Stimulated activated effector memory CD8-positive, alpha-beta T cell treated with anti-CD3 and anti-CD28 coated beads, Interleukin-12 subunit alpha, Interleukin-12 subunit beta, amount 100 ng/mL, for 72 hours (primary cell): ENCODE measurements around the gene PRKCH.

Source experiments
- ATAC-seq: fragments of 150-1000 bp; cut with Tn5 transposase; 2 replicates; pipeline ENCODE4 v1.10.0; 2021
- DNase-seq, 2 donors: peaks; one replicate each; pipeline ENCODE4 v3.0.0; 2021 to 2022; ENCODE audit warnings: low spot score in 2 of 2
- H3K27ac Mint-ChIP-seq: one replicate; pipeline ENCODE4 v1.8.0; 2022; ENCODE audit warnings: mild to moderate bottlenecking, mixed read lengths
- H3K36me3 Mint-ChIP-seq: one replicate; pipeline ENCODE4 v1.8.0; 2022; ENCODE audit warnings: mild to moderate bottlenecking, mixed read lengths
- H3K4me1 Mint-ChIP-seq: one replicate; pipeline ENCODE4 v1.8.0; 2022; ENCODE audit warnings: mixed read lengths
- H3K4me3 Mint-ChIP-seq: one replicate; pipeline ENCODE4 v1.8.0; 2022; ENCODE audit warnings: mild to moderate bottlenecking, mixed read lengths
- H3K9me3 Mint-ChIP-seq: one replicate; pipeline ENCODE4 v1.8.0; 2022; ENCODE audit warnings: mixed read lengths

The PRKCH gene

DNA sequence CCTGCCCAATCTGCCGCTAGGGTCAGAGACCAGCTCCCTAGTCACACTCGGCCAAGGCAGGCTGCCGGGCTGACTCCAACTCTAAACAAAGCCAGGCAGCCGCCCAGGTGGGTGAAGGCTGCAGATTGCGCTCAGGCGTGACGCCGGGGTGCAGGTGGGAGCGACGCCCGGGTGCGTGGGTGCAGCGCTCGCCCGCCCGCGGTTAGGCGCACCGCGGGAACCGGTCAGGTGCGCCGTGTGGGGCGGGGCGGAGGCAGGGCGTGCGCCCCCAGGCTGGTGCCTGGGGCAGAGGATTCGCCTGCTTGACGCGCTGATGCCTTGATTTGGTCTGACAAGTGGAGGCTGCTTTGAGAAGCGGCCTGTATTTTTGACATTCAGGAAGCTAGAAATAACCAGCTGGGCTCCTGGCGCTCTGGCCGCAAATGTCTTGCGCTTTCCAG is 247.2 kb downstream of the PRKCH start:
- Mint-ChIP-seq H3K27ac (peak overlapping the region; percentile 75), H3K4me1 (peaks cover 65% of the 10 kb centered on the region), H3K9me3 (no peaks in the 10 kb centered on the region), H3K4me3 (peak overlapping the region; percentile 57), H3K36me3 (peaks cover 9% of the 10 kb centered on the region)
- ATAC-seq (peak; percentile 65), DNase-seq (no peak)

- DNase-seq (no peak), ATAC-seq (no peak)
- peak overlapping the region; percentile 57 for H3K4me3 Mint-ChIP-seq
- H3K36me3 Mint-ChIP-seq = peaks cover 9% of the 10 kb centered on the region
- peaks cover 58% of the 10 kb centered on the region for H3K4me1 Mint-ChIP-seq
- no peak overlapping the region for H3K27ac Mint-ChIP-seq
- H3K9me3 Mint-ChIP-seq = no peaks in the 10 kb centered on the region
These were observed 247.9 kb downstream of the PRKCH start for GRCh38 chr14:61569308-61569707.

GRCh38 chr14:61569812-61570548 is 248.6 kb downstream of the PRKCH start:
- no peak for DNase-seq
- peaks cover 51% of the 10 kb centered on the region for H3K4me1 Mint-ChIP-seq
- H3K9me3 Mint-ChIP-seq = no peaks in the 10 kb centered on the region
- peaks cover 9% of the 10 kb centered on the region for H3K36me3 Mint-ChIP-seq
- H3K4me3 Mint-ChIP-seq = peak overlapping the region; percentile 57
- peak overlapping the region; percentile 24 for H3K27ac Mint-ChIP-seq
- peak; percentile 72 for ATAC-seq

- ATAC-seq (no peak), DNase-seq (no peak)
- Mint-ChIP-seq H3K4me1 (peaks cover 43% of the 10 kb centered on the region), H3K27ac (peak overlapping the region; percentile 24), H3K9me3 (no peaks in the 10 kb centered on the region), H3K36me3 (peaks cover 5% of the 10 kb centered on the region), H3K4me3 (no peak overlapping the region)
These were observed 249.3 kb downstream of the PRKCH start for GRCh38 chr14:61570549-61571290.

GRCh38 chr14:61571917-61572316 is 250.5 kb downstream of the PRKCH start:
- H3K27ac Mint-ChIP-seq = no peak overlapping the region
- no peak overlapping the region for H3K4me3 Mint-ChIP-seq
- ATAC-seq (no peak), DNase-seq (no peak)
- H3K9me3 Mint-ChIP-seq = no peaks in the 10 kb centered on the region
- peaks cover 33% of the 10 kb centered on the region for H3K4me1 Mint-ChIP-seq
- H3K36me3 Mint-ChIP-seq = no peaks in the 10 kb centered on the region

- ATAC-seq (no peak), DNase-seq (no peak)
- Mint-ChIP-seq H3K4me3 (no peak overlapping the region), H3K36me3 (no peaks in the 10 kb centered on the region), H3K27ac (no peak overlapping the region), H3K9me3 (no peaks in the 10 kb centered on the region), H3K4me1 (peaks cover 30% of the 10 kb centered on the region)
These were observed 251.9 kb downstream of the PRKCH start for GRCh38 chr14:61573321-61573720.

GRCh38 chr14:61573748-61574513 is 252.6 kb downstream of the PRKCH start:
- DNase-seq = no peak

GRCh38 chr14:61574514-61574807 is 253.1 kb downstream of the PRKCH start:
- H3K27ac Mint-ChIP-seq = no peak overlapping the region
- H3K4me3 Mint-ChIP-seq = no peak overlapping the region
- H3K9me3 Mint-ChIP-seq = no peaks in the 10 kb centered on the region
- DNase-seq (no peak), ATAC-seq (no peak)
- no peaks in the 10 kb centered on the region for H3K36me3 Mint-ChIP-seq
- H3K4me1 Mint-ChIP-seq = peaks cover 26% of the 10 kb centered on the region

More at GRCh38 chr14:61573748-61574513, 252.6 kb downstream of the PRKCH start:
- Mint-ChIP-seq H3K9me3 (no peaks in the 10 kb centered on the region), H3K4me1 (peaks cover 30% of the 10 kb centered on the region), H3K27ac (no peak overlapping the region), H3K36me3 (no peaks in the 10 kb centered on the region), H3K4me3 (no peak overlapping the region)
- ATAC-seq = no peak

GRCh38 chr14:61575126-61575525 is 253.7 kb downstream of the PRKCH start:
- H3K4me1 Mint-ChIP-seq = peaks cover 21% of the 10 kb centered on the region

DNA sequence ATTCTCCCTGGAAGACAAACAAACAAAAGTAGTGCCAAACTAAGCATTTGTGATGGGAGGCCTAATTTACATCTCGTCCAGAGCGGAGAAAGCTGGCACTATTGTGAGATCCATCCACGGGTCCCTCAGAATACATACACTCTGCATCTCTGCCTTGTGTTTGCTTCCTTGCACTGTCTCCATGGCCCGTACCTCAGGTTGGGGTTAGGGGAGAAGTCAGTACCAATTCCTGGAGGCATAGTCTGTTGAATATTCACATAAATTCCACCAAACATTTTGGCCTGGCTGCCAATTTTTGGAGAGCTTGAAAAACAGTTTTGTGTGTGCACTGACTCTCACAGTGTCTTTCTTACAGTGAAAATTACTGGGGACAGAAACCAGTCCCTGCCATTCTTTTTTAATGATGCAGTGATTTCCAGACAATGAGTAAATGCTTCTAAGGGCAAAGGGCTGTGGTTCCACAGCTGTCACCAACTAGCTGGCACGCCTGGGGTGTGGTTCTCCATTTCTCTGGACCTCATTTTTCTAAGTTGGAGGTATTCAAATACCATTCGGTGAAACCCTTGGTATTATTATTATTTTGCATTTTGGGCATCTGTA is 254.3 kb downstream of the PRKCH start:
- H3K36me3 Mint-ChIP-seq = no peaks in the 10 kb centered on the region
- no peak for ATAC-seq
- peak in 1 of 2 donors; percentile 17 for DNase-seq
- H3K4me3 Mint-ChIP-seq = no peak overlapping the region
- H3K4me1 Mint-ChIP-seq = peaks cover 18% of the 10 kb centered on the region
- no peaks in the 10 kb centered on the region for H3K9me3 Mint-ChIP-seq
- H3K27ac Mint-ChIP-seq = no peak overlapping the region

More at GRCh38 chr14:61575126-61575525, 253.7 kb downstream of the PRKCH start:
- Mint-ChIP-seq H3K4me3 (no peak overlapping the region), H3K9me3 (no peaks in the 10 kb centered on the region), H3K27ac (no peak overlapping the region), H3K36me3 (no peaks in the 10 kb centered on the region)
- ATAC-seq = no peak
- DNase-seq = no peak

DNA sequence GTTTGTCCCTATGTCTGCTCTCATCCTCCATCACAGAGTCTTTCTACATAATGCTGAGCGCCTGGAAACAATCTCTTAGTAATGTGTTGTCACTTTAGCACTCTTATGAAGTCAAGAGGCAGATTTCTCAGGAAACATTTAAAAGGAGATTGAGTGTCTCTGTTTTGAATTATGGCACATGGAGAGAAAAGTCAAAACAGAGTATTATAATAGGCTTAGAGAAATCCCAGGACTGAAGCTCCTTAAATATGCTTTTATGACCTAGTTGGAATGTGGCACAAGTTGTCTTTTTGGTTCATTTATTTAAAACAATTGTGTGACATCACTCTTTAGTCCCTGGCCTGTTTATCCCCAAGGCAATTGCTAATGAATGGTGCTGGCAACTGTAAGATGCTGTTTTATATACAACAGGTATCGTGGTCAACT is 256.1 kb downstream of the PRKCH start:
- no peak overlapping the region for H3K27ac Mint-ChIP-seq
- ATAC-seq = no peak

GRCh38 chr14:61578745-61579144 is 257.4 kb downstream of the PRKCH start:
- DNase-seq (no peak), ATAC-seq (no peak)
- no peaks in the 10 kb centered on the region for H3K9me3 Mint-ChIP-seq
- peaks cover 17% of the 10 kb centered on the region for H3K4me1 Mint-ChIP-seq
- H3K36me3 Mint-ChIP-seq = no peaks in the 10 kb centered on the region
- H3K4me3 Mint-ChIP-seq = no peak overlapping the region
- H3K27ac Mint-ChIP-seq = no peak overlapping the region

More for the DNA sequence above, 256.1 kb downstream of the PRKCH start:
- no peak for DNase-seq
- Mint-ChIP-seq H3K4me1 (peaks cover 17% of the 10 kb centered on the region), H3K9me3 (no peaks in the 10 kb centered on the region), H3K4me3 (no peak overlapping the region), H3K36me3 (no peaks in the 10 kb centered on the region)

- Mint-ChIP-seq H3K9me3 (no peaks in the 10 kb centered on the region), H3K4me3 (no peak overlapping the region), H3K4me1 (peaks cover 23% of the 10 kb centered on the region), H3K36me3 (no peaks in the 10 kb centered on the region), H3K27ac (no peak overlapping the region)
- DNase-seq (no peak), ATAC-seq (no peak)
These were observed 260.0 kb downstream of the PRKCH start for GRCh38 chr14:61581340-61581739.

- no peak overlapping the region for H3K27ac Mint-ChIP-seq
- no peak overlapping the region for H3K4me3 Mint-ChIP-seq
These were observed 260.7 kb downstream of the PRKCH start for GRCh38 chr14:61581955-61582615.

GRCh38 chr14:61582815-61583214 is 261.4 kb downstream of the PRKCH start:
- Mint-ChIP-seq H3K9me3 (no peaks in the 10 kb centered on the region), H3K4me3 (no peak overlapping the region), H3K4me1 (peaks cover 16% of the 10 kb centered on the region), H3K27ac (no peak overlapping the region), H3K36me3 (no peaks in the 10 kb centered on the region)
- ATAC-seq (no peak), DNase-seq (no peak)

More at GRCh38 chr14:61581955-61582615, 260.7 kb downstream of the PRKCH start:
- peaks cover 22% of the 10 kb centered on the region for H3K4me1 Mint-ChIP-seq
- ATAC-seq (no peak), DNase-seq (no peak)
- H3K9me3 Mint-ChIP-seq = no peaks in the 10 kb centered on the region
- no peaks in the 10 kb centered on the region for H3K36me3 Mint-ChIP-seq
